Measurements from ENCODE around the gene ZNF587.
"Not testable (repeated sequence)": the region's sequence is repeated elsewhere in the genome, so short reads cannot be mapped to it uniquely, and the experiment has no call there.

The ZNF587 gene

DNA sequence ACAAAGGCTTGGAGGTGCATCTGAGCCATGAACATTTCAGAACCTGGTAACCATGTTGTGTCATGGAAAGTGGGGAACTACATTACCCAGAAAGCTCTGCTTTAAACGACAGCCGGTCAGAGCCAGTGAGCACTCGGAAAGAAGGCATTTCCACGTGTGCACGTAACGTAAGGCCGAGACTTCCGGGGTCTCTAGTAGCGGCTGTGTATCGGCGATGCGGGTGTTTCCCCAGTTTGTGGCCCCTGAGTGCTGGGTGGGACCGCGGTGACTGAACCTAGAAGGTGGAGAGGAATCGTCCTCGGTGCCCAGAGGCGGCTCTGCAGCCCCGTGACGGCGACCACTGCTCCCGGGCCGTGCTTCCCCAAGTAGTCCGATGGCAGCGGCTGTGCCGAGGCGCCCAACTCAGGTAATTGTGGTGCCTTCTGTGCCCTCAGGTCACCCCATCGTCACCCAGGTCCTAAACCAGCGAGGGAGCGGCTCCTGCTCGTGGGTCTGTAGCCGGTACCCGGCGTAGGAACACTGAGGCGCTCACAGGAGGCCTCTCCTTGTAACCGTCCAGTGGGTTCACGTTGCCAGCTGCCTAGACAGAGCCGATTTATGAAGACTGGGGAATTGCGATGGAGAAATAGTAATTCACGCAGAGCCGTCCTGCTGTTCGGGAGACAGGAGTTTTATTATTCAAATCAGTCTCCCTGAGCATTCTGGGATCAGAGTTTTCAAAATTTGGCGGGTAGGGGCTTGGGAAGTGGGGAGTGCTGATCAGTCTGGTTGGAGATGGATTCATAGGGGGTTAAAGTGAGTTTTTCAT lies at the start of gene ZNF587:
Gene ZNF587, plus strand, starts transcription at position 194 of the 808 bp plus-strand sequence. Its CDS starts 180 bp downstream, at position 374.
- DNase-seq (ENCODE audit: low spot score): peak; percentile 92

DNA sequence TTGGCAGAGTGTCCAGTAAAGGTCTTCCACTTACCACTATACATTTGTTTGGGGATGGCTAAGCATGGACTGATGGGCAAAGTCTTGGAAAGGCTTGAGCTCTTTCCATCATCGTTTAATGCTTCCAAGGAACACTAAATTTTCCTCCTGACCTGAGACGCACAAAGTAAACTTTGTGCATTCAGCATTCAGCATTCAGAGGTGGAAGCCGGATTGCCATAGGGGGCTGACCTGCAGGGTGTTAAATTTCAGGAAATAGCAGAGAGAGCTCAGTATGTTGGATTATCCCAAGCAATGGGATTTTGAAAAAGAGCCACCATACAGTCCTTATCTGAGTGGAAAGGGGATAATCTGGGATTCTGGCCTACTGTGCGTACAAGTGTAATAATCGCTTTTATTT lies 49.0 kb upstream of the ZNF587 start:
- DNase-seq (ENCODE audit: low spot score): no peak

DNA sequence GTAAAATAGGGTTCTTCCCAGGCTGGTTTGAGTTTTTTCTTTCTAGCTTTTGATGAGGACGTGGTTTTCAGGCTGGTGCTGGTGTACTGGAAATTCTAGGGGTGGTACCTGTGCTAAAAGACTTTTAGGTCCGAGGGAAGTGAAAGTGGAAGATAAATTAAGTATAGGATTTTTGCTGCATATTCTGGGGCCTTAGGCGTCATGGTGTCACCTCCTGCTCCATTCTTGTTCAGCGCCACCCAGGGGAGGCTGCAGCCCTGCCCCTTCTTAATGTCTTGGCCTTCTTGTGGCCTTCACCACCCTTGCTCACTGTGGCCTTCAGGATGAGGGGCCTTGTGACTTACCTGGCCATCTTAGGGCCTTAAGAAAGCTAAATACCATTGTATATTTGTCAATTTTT lies 47.4 kb upstream of the ZNF587 start:
- DNase-seq (ENCODE audit: low spot score): no peak

DNA sequence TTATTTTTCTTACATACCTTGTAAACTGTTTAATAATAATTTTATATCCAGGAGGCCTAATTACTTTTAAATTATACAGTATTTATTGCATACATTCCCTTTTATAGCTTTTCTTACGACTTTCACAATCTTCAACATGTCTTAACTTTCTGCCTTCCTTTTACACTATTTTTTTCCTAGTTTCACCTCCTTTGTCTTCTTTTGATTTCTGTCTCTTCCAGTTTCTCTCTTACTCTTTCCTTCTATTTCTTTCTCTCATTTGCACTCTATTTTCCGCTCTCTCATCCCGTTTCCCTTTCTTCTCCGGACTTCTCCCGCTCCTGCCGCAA lies 46.4 kb upstream of the ZNF587 start:
- no peak for DNase-seq (ENCODE audit: low spot score)

DNA sequence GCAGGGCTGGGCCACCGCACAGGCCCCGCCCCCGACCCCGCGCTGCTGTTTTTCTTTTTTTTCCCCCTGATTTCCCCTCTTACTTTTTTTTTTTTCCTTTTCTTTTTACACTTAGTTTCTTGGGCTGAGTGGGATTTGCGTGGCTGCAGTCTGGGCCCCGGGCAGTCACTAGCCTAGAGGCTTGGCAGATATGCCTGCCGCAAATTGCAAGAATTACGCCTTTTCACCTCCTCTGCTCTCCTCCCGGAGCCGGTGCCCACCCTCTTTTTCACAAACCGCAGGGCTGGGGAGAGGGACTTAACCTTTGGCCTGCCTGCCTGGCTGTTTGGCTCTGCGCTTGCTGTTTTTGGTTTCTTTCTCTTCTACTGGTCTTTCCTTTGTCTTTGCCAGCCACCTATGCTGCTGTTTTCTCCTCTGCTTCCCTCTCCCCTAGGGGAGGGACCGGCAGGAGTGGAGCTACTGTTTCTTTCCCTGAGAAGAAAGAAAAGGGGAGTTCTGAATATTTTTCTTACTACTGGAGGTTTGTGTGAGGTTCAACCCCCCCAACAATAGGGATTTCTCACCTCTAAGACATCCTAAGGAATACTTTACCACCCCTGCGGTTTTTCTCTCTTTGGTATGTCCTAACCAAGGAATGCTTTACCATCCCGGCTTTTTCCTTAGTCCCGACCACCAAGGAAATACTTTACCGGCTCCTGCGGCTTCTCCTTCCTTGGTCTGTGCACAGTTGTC lies 45.9 kb upstream of the ZNF587 start:
- DNase-seq (ENCODE audit: low spot score): peak; percentile 25

DNA sequence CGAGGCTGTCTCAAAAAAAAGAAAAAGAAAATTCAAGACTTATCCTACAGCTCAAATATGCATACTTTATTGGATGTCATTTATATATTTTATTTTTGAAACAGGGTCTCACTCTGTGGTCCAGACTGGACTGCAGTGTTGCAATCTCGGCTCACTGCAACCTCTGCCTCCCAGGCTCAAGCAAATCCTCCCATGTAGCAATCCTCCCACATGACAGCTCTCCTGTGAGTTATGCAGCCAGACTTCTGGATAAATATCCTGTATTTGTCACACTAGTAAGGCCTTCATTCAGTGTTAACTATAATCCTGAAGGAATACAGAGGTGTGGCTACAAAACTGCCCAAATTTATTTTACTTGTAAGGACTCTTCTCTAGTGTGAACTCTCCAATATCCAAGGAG lies 42.1 kb upstream of the ZNF587 start:
- no peak for DNase-seq (ENCODE audit: low spot score)

DNA sequence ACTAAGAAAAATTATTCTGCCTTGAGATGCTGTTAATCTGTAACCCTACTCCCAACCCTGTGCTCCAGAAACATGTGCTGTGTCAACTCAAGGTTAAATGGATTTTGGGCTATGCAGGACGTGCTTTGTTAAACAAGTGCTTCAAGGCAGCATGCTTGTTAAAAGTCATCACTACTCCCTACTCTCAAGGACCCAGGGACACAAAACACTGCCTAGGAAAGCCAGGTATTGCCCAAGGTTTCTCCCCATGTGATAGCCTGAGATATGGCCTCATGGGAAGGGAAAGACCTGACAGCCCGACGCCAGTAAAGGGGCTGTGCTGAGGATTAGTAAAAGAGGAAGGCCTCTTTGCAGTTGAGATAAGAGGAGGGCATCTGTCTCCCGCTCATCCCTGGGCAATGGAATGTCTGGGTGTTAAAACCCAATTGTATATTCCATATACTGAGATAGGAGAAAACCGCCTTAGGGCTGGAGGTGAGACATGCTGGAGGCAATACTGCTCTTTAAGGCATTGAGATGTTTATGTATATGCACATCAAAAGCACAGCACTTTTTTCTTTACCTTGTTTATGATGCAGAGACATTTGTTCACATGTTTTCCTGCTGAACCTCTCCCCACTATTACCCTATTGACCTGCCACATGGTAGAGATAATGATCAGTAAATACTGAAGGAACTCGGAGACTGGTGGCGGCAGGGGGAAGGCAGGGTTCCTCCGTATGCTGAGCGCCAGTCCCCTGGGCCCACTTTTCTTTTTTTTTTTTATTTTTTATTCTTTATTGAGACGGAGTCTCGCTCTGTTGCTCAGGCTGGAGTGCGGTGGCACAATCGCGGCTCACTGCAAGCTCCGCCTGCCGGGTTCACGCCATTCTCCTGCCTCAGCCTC lies 39.0 kb upstream of the ZNF587 start:
- DNase-seq (ENCODE audit: low spot score): not testable (repeated sequence)

DNA sequence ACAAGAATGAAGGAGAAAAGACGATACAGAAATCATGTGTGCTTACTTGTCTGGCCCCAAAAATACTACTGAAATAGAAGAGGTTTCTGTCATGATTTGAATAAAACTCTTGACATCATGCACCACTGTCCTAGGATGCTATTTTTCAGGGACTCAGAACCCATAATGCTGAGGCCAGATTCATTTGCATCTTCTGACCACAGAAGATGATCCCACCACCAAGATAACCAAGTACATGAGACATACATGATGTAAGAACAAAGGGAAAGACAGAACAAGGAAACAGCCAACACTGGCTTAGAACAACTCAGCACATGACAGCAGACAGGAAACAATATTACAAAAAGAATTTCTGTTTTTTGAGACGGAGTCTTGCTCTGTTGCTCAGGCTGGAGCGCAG lies 37.4 kb upstream of the ZNF587 start:
- no peak for DNase-seq (ENCODE audit: low spot score)

DNA sequence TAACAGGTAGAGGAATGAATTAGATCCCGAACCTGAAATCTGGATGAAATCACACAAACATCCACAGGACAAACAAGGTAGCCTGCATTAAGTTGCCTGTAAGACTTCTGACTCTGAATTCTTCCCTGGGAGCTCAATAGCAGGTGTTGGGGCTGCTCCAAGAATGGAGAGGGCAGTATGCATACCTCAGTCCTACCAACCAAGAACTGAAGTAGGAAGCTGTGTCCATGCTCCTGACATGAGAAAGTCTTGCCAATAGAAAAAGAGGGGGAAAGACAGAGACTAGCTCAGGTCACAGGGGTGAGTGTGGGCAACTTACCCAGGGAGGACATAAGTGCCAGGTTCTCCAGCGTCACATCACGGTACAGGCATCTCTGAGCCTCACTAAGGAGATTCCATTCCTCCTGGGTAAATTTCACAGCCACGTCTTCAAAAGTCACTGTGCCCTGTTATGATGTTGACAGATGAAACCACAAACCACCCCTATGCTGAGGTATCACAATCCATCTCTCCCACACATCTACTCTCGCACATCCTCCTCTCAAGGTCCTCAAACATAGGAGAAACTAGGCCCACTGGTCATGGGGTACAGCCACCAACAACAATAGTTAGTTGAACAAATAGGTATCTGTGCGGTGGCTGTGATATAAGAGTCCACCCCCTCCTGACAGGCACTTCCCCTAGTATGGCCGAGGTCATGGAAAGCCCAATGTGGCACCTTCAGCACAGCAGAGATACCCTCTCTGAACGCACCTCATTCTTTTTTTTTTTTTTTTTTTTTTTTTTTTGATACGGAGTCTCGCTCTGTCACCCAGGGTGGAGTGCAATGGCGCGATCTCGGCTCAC lies 36.5 kb upstream of the ZNF587 start:
- not testable (repeated sequence) for DNase-seq (ENCODE audit: low spot score)

DNA sequence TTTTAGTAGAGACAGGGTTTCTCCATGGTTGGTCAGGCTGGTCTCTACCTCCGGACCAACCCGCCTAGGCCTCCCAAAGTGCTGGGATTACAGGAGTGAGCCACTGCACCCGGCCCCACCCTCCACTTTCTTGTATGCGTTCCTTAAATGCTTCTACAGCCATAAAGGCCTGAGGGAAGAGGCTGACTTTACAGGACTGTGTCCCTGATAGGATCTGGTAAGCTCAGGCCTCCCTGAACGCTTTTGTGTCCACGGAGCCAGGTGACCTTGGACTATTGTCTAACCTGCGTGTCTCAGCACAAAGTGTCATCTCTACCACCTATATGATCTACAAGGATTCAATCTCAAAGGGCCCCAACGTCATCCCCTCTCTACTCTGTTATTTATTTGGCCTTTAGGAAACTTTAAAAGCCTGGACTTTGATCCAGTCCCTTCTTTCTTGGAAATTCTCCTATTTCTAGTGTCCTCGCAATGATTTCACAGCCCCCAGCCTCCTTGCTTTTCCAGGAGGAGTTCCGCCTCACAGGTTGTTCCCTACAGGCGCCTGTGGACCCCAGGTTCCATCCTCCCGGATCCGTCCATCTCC lies 35.6 kb upstream of the ZNF587 start:
- DNase-seq (ENCODE audit: low spot score): no peak

DNA sequence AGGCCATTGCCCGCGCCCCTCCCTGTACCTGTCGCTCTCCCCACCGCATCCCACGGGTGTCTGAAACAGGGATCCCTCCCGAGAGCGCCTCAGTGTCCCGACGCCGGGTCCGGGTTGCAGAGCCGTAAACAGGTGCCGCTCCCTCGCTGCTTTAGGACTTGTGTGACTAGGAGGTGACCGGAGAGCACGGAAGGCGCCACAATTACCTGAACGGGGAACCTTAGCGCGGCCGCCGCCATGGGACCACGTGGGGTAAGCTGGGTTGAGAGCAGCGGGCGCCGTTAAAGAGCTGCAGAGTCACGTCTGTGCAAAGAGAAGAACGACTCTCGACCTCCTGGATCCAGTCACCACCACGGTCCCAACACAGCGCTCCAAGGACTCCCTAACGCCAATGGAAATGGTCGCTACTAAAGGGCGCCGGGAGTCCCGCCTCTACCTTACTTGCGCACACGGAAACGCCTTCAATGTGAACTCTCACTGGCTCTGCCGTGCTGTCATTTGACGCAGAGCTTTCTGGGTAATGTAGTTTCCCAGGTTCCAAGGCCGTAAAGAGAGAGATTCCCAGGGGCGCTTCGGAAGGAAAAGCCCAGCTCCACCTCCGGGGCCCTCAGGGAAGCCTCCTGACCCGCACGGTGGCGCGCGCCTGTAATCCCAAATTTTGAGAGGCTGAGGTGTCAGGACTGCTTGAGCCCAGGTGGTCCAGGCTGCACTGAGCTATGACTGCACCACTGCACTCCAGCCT lies 35.0 kb upstream of the ZNF587 start, which contains the start of gene ZNF552:
Gene ZNF552, minus strand, starts transcription at position 409 of the 742 bp plus-strand sequence. Its CDS starts 170 bp downstream, at position 239.
- DNase-seq (ENCODE audit: low spot score): peak; percentile 98

DNA sequence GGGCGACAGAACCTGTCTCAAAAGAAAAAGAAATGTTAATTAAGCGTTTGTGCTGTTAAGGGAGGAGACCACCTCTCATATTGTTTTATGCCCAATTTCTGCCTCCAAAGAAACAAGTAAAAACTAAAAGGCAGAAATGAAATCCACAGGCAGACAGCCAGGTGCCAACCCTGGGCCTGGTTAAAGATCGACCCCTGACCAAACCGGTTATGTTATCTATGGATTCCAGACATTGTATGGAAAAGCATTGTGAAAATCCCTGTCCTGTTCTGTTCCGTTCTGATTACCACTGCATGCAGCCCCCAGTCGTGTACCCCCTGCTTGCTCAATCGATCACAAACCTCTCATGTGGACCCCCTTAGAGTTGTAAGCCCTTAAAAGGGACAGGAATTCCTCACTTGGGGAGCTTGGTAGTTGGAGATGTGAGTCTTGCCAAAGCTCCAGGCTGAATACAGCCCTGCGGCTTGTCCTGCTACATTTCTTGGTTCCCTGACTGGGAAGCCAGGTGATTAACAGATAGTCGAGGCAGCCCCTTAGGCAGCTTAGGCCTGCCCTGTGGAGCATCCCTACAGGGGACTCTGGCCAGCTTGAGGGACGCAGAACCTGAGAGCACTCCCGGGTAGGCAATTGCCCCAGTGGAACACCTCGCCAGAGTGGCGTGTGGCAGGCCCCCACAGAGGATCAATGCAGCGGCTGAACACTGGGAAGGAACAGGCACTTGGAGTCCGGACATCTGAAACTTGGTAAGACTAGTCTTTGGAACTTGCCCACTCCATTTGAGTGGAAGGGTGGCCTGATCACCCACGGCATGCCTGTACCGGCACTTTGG lies 34.2 kb upstream of the ZNF587 start:
- no peak for DNase-seq (ENCODE audit: low spot score)

DNA sequence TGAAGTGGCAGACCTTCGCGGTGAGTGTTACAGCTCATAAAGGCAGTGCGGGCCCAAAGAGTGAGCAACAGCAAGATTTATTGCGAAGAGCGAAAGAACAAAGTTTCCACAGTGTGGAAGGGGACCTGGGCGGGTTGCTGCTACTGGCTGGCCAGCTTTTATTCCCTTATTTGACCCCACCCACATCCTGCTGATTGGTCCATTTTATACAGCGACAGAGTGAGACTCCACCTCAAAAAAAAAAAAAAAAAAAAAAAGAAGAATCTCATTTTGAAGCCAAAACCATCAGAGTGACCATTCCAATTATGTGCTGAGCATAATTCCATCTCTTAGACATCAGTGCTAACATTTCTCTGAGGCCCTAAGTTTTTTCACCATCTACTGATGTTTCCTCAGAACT lies 33.0 kb upstream of the ZNF587 start:
- DNase-seq (ENCODE audit: low spot score): no peak

DNA sequence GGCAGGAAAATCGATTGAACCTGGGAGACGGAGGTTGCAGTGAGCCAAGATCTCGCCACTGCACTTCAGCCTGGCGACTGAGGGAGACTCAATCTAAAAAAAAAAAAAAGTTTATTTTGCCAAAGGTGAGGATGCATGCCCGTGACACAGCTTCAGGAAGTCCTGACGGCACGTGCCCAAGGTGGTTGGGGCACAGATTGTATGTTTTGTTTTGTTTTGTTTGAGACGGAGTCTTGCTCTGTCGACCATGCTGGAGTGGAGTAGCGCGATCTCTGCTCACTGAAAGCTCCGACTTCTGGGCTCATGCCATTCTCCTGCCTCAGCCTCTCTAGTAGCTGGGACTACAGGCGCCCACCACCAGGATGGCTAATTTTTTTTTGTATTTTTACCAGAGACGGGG lies 31.7 kb upstream of the ZNF587 start:
- DNase-seq (ENCODE audit: low spot score): no peak

DNA sequence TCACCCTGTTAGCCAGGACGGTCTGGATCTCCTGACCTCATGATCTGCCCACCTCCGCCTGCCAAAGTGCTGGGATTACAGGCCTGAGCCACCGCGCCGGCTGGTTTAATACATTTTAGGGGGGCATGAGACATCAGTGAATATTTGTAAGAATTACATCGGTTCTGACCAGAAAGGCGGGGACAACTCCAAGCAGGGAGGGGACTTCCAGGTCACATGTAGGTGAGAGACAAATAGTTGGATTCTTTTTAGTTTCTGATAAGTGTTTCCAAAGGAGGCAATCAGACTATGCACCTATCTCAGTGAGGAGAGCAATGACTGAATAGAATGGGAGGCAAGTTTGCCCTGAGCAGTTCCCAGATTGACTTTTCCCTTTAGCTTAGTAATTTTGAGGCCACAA lies 31.3 kb upstream of the ZNF587 start:
- no peak for DNase-seq (ENCODE audit: low spot score)

DNA sequence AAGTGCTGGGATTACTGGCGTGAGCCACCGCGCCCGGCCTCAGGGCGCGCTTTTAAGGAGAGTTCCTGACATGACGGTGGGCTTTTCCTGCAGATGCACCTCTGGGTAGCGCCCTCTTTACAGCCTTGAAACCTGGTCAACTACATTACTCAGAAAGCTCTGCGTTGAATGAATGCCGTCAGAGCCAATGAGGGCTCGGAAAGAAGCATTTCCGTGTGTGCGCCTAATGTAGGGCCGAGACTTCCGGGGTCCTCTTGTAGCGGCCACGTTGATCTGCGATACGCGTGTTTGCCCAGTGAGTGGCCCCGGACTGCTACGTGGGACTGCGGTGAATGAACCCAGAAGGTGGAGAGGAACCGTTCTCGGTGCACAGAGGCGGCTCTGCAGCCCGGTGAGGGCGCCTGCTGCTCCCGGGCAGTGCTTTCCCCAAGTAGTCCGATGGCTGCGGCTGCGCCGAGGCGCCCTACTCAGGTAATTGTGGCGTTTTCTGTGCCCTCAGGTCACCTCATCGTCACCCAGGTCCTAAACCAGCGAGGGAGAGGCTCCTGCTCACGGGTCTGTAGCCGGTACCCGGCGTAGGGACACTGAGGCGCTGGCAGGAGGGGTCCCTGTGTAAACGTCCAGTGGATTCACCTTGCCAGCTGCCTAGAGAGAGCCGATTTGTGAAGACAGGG lies 30.0 kb upstream of the ZNF587 start:
- peak; percentile 96 for DNase-seq (ENCODE audit: low spot score)

DNA sequence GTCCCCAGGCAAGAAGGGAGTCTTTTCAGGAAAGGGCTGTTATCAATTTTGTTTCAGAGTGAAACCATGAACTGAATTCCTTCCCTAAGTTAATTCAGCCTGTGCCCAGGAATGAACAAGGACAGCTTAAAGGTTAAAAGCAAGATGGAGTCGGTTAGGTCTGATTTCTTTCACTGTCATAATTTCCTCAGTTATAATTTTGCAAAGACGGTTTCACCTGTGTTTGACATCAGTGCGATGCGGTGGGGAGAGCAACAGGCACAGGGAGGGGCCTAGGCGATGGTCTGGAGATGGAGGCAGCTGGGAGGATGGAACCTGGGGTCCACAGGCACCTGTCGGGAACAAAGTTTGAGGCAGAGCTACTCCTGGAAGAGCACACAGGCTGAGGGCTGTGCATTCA lies 29.1 kb upstream of the ZNF587 start:
- no peak for DNase-seq (ENCODE audit: low spot score)

DNA sequence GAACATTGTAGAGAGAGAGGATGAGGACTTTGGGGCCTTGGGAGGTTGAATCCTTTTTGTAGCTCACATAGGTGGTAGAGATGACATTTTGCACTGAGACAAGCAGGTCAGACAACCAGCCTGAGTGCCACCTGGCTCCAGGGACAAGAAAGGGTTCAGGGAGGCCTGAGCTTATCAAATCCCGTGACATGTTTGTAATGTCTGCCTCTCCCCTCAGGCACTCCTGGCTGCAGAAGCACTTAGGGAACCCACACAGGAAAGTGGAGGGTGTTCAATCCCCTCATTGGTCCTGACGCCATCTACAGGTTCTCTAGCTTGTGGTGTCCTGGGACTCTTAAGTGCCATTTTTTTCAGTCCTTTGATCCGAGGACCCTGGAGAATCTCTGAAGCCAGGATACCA lies 28.6 kb upstream of the ZNF587 start:
- DNase-seq (ENCODE audit: low spot score): not testable (repeated sequence)

DNA sequence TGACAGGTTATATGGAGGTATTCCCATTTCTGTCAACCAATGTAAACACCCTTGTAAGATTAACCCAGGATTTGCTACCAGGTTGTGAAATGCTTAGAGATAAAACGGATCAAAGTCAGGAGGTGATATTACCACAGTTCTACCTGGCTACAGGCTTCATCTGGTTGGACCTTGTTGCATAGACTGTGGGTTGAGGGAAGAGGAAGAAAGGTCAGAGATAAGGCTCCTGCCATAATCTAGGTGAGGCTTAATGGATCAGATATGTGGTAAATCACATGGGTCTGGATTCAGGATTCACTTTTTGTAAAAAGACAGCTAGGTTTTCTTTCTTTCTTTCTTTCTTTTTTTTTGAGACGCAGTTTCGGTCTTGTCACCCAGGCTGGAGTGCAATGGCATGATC lies 28.2 kb upstream of the ZNF587 start:
- DNase-seq (ENCODE audit: low spot score): not testable (repeated sequence)
